ENCODE measurements around the gene TMEM213. TPM values are rescaled to one million over a fixed set of nuclear protein-coding genes. Genes with fewer than 3 reads are reported as not detected.

The TMEM213 gene
- total and polyA plus RNA-seq, 8 donors, result 0.05 to 32.8 (median 0.84) TPM

DNA sequence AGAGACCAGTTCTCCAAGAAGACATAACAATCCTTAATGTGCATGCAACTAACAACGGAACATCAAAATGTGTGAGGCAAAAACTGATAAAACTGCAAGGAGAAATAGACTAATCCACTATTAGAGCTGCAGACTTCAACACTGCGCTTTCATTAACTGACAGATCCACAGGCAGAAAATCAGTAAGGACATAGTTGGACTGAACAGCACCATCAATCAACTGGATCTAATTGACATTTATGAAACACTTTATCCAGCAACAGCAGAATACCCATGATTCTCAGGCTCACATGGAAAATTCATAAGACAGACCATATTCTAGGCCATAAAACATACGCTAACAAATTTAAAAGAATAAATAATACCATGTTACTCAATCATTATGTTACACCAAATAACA is 21.8 kb downstream of the TMEM213 start:
- Histone ChIP-seq H3K27ac (no peak overlapping the region), H3K9me3 (no peaks in the 10 kb centered on the region), H3K4me1 (no peaks in the 10 kb centered on the region), H3K27me3 (no peaks in the 10 kb centered on the region), H3K36me3 (no peaks in the 10 kb centered on the region), H3K4me3 (no peak overlapping the region)
- DNase-seq, result no peak
- ATAC-seq, result no peak
- intact Hi-C loops (cut with DNase I), result no loop called here
- TF ChIP-seq, protein P1, sequence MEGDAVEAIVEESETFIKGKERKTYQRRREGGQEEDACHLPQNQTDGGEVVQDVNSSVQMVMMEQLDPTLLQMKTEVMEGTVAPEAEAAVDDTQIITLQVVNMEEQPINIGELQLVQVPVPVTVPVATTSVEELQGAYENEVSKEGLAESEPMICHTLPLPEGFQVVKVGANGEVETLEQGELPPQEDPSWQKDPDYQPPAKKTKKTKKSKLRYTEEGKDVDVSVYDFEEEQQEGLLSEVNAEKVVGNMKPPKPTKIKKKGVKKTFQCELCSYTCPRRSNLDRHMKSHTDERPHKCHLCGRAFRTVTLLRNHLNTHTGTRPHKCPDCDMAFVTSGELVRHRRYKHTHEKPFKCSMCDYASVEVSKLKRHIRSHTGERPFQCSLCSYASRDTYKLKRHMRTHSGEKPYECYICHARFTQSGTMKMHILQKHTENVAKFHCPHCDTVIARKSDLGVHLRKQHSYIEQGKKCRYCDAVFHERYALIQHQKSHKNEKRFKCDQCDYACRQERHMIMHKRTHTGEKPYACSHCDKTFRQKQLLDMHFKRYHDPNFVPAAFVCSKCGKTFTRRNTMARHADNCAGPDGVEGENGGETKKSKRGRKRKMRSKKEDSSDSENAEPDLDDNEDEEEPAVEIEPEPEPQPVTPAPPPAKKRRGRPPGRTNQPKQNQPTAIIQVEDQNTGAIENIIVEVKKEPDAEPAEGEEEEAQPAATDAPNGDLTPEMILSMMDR (IDR thresholded peaks at IDR 0.05), result no peak

GRCh38 chr7:138821912-138822311 is 24.1 kb downstream of the TMEM213 start:
- DNase-seq (no peak), ATAC-seq (no peak)
- no peaks in the 10 kb centered on the region for H3K36me3 ChIP-seq
- H3K4me3 ChIP-seq, result no peak overlapping the region
- H3K9me3 ChIP-seq, result peaks cover 0 to 7% of the 10 kb centered on the region in 2 donors
- intact Hi-C loops (cut with DNase I), result no loop called here
- H3K4me1 ChIP-seq, result no peaks in the 10 kb centered on the region
- TF ChIP-seq, protein P1 (IDR thresholded peaks at IDR 0.05), result no peak
- no peaks in the 10 kb centered on the region for H3K27me3 ChIP-seq
- H3K27ac ChIP-seq, result no peak overlapping the region

- ATAC-seq (no peak), DNase-seq (no peak)
- intact Hi-C loops (cut with DNase I), result no loop called here
- no peak overlapping the region for H3K4me3 ChIP-seq
- TF ChIP-seq, protein P1 (IDR thresholded peaks at IDR 0.05), result no peak
- peaks cover 0 to 7% of the 10 kb centered on the region in 2 donors for H3K9me3 ChIP-seq
- no peaks in the 10 kb centered on the region for H3K36me3 ChIP-seq
- no peaks in the 10 kb centered on the region for H3K4me1 ChIP-seq
- no peaks in the 10 kb centered on the region for H3K27me3 ChIP-seq
- no peak overlapping the region for H3K27ac ChIP-seq
These were observed 25.2 kb downstream of the TMEM213 start for GRCh38 chr7:138822867-138823535.

DNA sequence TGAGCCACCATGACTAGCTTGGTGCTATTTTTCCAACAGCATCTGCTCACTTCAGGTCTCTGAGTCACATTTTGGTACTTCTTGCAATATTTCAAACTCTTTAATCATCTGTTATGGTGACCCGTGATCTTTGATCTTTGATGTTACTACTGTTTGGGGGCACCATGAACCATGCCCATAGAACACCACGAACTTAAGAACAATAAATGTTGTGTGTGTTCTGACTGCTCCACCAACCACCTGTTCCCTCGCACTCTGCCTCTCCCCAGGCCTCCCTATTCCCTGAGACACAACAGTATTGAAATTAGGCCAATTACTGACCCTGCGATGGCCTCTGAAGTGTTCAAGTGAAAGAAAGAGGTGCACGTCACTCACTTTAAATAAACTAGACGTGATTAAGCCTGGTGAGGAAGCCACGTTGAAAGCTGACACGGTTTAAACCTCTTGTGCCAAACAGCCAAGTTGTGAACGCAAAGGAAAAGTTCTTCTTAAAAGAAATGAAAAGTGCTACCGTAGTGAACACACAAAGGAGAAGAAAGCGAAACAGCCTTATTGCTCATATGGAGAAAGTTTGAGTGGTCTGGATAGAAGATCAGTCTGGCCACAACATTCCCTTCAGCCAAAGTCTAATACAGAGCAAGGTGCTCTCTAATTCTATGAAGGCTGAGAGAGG is 27.4 kb downstream of the TMEM213 start:
- Histone ChIP-seq H3K4me3 (no peak overlapping the region), H3K27me3 (no peaks in the 10 kb centered on the region), H3K36me3 (no peaks in the 10 kb centered on the region), H3K9me3 (peaks cover 0 to 7% of the 10 kb centered on the region in 2 donors), H3K4me1 (no peaks in the 10 kb centered on the region), H3K27ac (no peak overlapping the region)
- ATAC-seq (no peak), DNase-seq (no peak)
- TF ChIP-seq, protein P1 (IDR thresholded peaks at IDR 0.05), result no peak
- intact Hi-C loops (cut with DNase I), result no loop called here

DNA sequence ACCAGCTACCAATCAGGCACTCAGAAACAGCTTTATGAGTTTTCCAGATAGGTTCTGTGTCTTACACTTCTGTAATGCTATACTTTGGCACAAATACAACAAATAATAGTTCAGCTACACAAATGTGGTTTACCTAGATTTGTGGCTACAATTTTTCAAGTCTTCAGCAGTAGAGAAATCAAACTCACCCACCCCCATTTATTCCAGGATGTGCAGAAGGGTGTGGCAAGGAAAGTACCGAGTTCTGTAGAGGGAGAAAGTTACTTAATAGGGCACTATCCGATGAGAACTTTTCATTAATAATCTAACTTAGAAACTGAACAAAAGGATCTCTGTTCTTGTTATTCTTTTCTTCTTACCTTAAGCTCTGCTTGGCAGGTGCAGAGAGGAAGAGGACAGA is 30.5 kb downstream of the TMEM213 start:
- peaks cover 0 to 7% of the 10 kb centered on the region in 2 donors for H3K9me3 ChIP-seq
- TF ChIP-seq, protein P1 (IDR thresholded peaks at IDR 0.05), result no peak
- no peaks in the 10 kb centered on the region for H3K36me3 ChIP-seq
- no peaks in the 10 kb centered on the region for H3K4me1 ChIP-seq
- DNase-seq, result no peak
- H3K27ac ChIP-seq, result no peak overlapping the region
- no peak for ATAC-seq
- no peak overlapping the region for H3K4me3 ChIP-seq
- intact Hi-C loops (cut with DNase I), result no loop called here
- no peaks in the 10 kb centered on the region for H3K27me3 ChIP-seq

All from left lung (tissue), 10 donors.